Measurements from ENCODE around the gene PTH1R.

PTH1R gene

DNA sequence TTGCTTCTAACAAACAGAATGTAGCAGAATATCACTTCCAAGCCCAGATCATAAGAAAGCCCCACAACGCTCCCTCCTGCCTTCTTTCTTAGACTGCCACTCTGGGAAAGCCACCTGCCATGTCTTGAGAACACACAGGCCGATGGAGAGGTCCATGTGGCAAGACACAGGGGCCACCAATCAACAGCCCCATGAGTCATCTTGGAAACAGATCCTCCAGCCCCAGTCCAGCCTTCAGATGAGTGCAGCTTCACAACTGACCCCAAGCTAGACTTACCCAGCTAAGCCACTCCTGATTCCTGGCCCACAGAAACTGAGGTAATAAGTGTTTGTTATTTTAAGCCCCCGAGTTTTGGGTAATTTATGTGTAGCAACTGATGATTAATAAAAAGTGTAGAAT lies 39.7 kb downstream of the PTH1R start:
- DNase-seq, result no peak

DNA sequence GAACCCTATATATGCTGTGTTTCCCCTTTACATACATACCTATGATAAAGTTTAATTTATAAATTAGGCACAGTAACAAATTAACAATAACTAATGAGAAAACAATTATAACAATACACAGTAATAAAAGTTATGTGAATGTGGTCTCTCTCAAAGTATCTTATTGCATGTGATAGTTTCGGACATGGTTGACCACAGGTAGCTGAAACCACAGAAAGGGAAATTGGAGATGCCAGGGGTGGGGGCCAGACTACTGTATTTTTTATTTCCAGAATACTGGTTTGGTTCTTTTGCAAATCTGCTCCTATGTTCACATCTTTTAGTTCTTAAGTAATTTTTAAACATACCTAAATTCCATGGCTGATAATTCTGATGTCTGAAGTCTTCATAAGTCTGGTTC lies 40.7 kb downstream of the PTH1R start:
- no peak for DNase-seq

DNA sequence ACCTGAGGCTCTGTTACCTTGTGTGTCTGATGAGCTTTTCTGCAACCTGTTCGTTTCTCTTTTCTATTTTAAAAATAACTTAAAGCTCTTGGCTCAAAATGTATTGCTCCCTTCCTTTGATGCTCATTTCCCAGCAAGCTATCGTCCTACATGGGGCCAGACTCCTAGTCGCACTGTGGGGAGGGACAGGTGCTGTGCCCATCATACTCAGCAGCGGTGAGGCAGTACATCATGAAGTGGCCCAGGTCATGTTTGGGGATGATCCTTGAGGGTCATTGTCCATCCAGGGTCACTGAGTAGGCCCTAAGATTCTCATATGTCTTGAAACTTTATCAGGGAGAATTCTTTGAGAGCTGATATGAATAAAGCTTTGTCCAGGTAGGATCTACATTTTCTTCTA lies 41.1 kb downstream of the PTH1R start:
- no peak for DNase-seq

DNA sequence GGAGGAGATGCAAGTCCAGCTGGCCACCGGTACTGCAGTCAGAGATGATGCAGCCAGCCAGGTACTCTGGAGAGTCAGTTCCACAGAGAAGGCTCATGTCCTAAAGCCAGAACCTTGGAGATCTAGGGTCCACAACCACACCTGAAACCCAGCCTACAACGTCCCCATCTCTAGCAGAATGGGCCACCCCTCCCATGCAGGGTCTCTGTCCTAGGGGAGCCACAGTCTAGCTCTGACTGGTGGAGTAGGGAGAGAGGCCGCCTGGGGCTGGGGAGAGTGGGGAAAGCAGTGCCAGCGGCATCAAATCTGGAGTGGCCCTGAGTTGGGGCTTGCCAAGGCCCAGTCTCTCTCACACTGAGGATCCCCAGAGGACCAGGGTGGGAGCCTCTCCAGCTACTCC lies 43.5 kb downstream of the PTH1R start:
- DNase-seq, result no peak

DNA sequence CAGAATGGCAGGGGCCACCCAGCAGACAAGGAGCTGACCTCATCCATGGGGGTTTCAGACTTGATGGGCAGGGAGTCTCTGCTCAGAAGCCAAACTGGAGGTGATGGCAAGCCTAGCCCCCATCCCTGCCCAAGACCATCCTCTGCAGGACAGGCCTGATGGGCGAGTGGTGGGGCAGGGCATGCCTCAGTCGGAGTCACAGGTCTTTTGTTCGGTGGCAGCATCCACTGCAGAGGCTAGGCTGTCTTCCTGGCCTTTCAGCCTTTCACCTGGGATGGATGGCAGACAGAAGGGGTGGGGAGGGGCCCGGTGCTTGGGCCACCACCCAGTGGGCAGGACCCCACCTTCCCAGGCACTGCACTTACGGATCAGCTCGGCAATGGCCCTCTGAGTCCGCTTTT lies 44.4 kb downstream of the PTH1R start:
- no peak for DNase-seq

DNA sequence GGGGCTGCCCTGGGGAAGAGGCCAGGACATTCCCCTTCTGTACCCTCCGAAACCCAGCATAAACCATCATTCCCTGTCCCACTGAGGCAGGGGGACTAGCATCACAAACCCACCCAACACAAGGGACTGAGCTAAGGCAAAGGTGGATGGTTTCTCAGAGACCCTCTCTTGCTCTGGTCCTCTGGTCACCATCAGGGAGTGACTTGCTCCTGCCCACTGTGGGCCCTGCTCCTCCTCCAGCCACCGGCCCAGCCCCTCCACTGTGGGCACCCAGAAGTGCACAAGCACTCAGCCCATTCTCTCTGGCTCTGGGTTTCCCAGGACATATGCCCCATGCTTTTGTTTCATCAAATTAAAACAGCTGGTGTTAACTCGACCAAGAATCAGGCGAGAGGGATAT lies 44.9 kb downstream of the PTH1R start:
- DNase-seq, result no peak

DNA sequence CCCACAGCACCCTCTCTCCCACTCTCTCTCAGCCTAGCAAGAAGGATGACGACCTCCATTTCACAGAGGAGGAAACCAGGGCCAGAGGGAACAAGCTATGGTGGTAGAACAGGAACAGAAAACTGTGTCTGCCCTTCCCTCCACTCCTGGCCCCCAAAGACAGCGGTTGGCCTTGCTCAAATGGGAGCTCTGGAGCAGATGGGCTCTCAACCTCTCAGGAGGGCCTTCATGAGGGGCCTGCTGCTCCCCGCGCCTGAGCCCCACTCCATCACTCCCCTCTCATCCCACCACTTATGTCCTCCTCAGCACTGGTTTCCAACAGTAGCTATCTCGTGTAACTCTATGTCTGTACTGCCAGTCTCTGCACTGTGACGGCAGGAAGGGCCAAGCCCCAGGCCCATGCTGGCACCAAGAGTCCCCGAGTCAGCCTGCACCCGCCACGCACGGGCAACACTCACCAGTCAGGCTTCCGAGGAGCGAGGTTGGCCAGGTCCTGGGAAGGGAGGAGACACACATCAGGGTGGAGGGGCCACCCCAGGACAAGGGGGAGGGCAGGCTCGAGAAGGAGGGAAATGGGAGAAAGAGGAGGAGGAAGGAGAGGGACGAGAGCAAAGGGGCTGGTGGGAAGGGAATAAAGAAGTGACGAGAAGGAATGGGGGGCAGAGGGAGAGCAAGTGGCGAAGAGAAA lies 45.5 kb downstream of the PTH1R start:
- no peak for DNase-seq

DNA sequence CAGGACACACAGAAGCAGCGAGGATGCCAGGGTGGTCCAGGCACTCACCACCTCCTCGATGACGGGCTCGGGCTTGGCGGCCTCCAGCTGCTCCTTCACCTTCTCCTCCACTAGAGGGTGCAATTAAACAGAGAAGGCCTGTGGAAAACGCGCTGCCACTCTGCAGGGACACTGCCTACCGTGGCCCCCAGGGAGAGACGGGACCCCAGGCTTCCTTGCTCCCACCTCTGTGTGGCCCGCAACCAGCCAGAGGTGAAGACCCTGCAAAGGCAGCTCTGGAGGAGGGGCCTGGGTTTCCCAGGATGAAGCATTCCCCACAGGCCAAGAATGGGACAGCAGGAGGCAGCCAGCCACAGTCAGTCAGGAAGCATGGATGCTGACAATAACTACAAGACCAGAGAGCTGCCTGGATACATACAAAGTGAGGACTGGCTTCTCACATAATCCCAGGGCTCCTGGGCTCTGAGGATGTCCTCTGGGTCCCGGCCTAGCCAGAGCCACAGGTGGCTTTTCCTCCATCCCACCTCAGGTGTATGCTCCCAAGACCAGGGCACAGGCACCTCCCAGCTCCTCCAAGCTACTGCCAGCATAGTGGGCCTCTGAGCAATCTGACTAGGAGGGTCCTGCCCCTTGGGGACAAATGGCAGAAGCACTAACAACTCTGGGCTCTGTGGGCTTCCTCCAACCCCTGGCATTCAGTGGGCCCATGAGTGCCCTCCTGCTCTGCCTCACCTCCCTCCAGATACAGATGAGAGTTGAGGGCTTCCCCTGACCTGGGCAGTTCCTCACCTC lies 46.2 kb downstream of the PTH1R start:
- no peak for DNase-seq

DNA sequence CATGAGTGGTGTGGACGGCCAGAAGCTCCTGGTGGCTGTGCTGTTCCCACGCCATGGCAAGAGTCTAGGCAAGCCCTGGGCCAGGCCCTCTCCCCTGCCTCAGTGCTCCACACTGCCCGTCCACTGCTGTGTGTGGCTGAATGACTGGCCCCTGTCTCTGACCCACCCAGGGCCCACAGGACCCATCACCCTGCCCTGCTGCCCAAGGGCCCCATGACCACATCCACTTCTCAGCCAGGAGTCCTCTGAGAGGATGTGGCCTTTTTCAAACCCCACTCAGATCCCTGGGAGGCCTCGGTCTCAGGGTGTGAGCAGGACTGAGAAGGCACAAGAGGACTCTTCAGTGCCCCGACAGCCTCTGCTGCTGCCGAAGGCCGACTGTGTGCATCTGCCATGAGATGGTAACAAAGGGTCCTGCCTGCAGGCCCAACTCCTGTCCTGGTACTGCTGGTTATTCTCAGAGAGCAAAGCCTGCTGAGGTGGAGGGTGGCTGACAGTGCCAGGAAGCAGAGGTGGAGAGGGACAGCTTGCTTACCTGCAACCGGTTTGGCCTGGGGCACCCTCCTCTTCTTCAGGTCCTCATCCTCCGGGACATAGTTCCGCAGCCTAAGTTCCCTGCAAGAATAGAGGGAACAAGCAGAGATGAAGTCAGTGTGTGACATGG lies 47.5 kb downstream of the PTH1R start:
- no peak for DNase-seq

DNA sequence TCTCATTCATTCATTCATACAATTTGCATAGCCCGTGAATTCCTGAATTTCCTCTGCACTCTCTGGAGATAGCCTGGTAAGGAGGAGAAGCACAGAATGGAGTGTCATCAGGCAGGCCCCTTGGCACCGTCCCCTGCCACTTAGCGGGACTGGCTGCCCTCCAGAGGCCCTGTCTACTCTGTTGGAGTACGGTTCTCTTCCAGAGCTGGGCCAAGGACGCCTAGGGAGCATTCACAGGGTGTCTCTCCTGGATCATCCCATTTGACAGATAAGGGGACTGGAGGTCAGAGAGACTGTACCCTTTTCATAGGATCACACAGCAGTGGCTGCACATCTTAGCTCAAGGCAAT lies 48.0 kb downstream of the PTH1R start:
- DNase-seq, result no peak

DNA sequence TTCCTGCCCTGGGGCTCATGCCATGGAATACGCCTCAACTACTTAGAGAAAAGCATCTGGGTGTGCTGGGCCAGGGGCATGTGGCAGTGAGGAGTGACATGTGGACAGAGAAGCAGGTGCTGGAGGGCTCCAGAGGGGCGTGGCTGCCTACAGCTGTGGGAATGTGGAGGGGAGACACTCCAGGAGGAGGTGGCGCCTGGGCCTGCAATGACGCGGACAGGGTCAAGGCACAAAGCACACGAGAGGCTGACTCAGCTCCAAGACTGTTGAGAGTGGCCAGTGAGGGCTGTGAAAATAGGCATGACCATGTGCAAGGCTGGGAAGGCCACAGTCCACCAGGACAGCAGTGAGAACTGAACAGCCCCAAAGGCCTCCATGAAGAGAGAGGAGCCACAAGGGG lies 48.5 kb downstream of the PTH1R start:
- DNase-seq, result no peak

DNA sequence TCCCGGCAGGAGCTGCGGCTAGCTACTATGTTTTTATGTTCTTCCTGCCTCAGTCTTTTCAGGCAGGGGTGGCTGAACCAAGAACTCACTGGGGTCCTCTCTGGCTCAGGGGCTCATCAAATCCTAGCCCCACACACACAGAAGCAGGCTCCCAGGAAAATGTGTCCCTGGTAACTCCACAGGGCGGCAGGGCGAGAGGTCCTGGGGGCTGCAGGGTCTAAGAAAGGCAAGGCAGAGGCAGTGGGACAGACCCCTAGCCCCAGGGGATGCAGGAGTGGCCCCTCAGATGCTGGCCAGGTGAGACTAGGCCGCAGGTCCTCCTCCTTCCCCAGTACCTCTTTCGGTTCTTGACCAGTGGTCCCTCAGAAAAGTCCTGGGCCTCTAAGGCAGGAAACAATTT lies 48.9 kb downstream of the PTH1R start:
- no peak for DNase-seq

DNA sequence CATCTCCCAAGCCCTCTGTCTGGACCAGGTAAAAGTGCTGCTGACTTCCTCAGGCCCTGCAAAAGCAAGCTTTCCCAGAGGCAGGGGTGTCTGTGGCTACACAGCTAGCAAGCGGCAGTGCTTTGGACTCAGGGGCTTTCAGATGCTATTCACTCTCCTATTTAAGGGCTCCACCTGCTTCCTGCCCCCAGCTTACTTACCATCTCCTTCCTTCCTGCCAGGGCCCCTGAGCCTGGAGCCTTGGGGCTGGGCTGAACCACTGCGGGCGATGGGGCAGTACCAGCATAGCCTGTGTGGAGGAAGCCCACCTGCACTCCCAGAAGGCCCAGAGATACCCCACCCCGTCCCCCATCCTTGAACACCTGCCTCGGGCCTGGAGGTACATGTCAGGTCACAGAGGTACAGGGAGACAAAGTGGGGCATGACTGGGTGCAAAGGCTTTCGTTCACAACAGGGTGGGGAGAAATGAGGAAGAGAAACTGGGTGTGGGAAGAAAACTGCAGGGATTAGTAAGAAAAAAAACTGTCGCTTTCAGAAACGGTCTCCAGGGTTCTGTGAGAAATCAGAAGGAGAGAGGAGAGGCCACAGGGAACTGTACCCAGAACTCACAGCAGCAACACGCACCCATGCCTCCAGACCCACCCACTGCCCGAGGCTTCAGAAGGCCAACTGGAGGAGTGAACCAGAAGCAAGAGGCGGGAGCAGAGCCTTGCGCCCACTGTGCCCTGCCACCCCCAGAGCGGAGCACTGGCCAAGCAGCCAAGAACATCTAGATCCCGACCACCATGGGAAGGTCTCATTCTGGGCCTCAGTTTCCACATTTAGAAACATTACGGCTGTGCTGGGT lies 49.6 kb downstream of the PTH1R start:
- no peak for DNase-seq

DNA sequence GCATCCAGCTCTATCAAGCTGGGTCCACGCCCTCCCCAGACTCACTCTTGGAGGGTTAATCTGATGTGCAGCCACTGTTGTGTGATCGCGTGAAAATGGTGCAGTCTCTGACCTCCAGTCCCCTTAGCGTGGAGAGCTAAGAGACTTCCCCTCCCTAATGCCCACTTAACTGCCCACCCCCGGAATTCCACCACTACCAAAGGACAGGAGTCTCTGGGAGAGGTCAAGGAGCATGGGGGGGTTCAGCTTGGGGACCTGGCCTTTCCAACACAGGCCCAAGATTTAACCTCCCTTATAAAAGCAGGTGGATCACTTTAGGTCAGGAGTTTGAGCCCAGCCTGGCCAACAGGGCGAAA lies 50.2 kb downstream of the PTH1R start:
- no peak for DNase-seq

DNA sequence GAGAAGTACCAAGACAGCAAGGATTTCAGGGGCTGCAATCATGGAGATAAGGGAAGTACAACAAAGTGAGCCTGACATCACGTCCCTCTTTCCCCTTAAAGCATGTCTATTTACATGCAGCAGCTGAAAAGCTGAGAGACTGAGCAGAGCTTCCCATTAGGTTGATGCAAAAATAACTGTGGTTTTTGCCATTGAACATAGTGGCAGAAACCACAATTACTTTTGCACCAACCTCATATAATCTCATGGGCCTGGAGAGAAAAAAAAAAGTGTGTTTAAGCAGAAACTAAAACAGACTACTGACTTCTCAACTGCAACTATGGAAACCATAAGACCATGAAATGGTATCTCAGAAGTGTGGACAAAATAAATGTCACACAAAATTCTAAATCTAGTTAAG lies 50.8 kb downstream of the PTH1R start:
- DNase-seq, result no peak

DNA sequence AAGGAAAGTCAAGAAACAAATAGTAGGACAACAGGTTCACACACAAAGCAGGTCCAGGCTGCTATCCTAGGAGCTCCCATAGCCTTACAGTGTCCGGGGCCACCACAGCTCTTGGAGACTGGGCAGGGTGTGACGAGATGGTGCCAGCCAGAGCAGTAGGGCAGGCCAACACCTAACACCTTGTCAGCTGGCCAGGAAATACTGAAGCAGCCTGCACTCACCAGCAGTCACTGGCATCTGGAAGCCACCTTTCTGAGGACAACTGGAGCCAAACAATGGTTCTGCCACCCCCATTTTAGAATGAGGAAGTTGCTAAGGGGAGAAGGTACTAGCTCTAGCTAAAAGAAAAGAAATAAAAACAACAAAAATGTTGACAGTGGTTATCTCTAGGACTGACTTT lies 51.8 kb downstream of the PTH1R start:
- DNase-seq, result no peak

DNA sequence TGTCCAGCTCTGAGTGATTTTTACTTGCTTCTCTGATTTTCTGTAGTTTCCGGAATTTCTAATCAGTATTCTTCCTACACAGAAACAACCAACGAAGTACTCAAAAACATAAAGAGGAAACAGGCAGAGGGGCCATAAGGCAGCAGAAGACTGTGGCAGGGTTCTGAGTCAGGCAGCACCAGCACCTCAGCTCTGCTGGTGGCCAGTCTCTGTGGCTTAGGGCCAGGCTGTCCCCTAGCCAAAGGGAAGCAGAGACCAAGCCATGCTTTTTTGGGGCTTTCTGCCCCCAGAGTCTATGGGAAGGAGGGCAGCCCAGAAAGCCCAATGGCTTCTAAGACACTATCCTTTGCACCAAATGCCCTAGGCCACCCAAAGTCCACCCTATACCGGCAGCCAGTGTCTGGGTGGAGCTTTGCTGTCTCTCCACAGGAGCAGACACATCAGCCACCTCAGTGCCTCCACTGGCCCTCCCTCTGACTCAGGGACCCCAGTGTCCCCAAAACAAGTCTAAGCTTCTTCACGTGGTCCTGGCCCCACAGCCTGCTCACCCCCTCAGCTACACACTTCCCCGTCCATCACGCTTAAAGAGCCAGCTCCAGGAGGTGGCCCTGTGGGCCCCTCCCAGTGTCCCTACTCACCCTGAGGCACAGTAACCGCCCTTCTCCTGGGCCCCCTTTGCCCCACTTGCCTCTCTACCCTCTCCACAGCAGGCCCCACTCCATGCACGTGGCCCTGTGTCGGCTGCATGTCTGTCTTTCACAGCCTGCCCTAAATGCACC lies 52.8 kb downstream of the PTH1R start:
- no peak for DNase-seq

DNA sequence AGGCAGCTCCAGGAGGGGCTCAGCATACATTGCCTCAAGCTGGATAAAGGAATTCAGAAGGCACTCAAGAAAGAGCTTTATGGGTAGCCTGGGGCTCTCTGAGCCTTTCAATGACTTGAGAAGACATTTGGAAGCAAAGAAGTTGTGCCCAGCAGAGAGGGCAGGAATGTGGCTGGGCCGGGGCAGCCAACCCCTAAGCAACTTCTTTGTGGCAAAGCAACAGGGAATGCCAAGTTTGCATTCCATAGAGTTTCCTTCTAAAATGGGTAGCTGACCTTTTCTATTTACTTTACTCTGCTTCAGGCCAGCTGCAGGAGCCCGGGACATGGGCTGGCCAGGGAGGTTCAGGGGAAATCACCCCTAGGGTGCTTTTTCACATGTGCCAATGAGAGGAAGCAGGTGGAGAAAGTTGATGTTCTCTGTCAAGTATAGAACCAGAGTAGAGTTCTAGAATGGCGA lies 53.5 kb downstream of the PTH1R start:
- DNase-seq, result no peak

DNA sequence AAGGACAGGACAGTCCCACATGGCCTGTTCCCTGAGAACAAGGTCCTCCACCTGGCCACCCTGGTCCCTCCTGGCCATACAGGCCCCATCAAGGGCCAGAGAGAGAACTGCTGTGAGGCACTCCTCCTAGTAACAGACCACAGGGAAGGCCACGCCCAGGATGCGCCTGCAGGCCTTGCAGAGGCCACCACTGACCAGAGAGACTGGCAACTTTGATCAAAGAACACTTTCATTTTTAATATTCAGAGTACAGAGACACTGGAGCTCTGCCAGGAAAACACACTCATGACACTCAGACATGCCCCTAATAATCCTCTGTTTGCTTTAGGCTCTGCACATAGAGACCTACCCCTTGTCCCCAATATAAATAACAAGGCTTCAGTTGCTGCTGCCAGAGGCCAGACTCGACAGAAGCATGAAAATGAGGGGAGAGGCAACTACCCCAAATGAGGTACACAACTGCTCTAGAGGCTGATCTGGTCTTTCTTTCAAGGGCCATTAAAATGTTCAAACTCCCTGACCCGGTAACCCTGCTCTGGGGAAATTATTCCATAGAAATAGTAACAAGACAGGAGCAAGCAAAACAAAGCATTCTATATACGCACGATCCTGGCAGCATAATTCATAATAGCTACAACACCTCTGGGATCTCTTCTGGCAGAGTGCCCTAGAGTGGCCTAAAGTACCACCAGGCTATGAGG lies 54.3 kb downstream of the PTH1R start:
- no peak for DNase-seq

DNA sequence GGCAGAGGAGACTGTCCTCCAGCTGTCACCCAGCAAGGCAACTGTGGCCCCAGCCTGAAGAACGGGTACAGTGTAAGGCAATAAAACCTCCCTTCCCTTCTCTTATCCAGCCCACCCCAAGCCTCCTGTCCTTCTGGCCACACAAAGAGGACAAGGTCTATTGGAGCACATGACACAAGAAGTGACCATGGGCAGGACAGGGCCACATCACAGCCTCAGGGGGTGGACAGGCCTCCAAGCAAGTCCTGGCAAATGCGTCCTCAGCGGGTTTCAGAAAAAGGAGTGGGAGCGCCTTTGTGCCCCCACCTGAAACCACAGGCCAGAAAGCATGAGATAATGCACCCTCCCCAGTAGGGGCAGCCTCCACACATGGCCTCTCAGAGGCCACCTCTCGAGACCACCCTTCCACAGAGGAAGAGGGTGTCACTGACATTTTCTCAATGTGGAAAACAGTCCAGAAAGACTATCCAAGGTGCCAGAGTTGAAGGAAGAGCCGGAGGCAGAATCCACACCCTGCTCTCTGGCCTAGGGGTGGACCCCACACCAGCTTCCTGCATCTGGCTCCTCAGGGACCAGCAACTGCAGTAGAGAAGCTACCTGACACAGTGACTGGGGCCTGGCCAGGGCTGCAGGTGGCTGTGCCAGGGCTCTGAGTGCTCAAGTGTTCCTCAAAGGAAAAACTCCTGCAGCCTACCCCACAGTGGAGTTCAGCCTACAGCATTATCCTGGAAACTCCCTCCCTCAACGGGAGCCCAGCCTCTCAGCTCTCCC lies 55.1 kb downstream of the PTH1R start:
- DNase-seq, result no peak

DNA sequence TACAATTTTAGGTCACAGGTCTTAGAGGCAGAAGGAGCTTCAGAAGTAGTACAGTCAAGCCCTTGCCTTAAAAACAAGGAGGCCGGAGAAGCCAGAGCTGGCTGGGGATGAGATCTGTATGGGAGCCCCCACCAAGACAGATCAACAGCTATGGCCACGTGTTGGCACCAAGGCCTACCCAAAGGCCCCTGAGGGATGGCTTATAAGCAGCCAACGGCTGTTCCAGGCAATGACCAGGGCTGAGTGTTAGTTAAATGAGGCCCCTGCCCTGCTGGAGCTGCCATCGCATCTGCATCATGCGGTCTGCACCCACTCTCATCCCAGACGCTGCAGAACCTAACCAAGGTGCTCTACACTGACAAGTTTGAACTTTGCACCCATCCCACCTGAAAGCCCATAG lies 55.7 kb downstream of the PTH1R start:
- no peak for DNase-seq
